Measurements from ENCODE around the gene IVD.

IVD gene

GRCh38 chr15:40405501-40406381 is at the start of gene IVD:
Gene IVD, plus strand, starts transcription at chr15:40405795. Its CDS starts 33 bp downstream, at chr15:40405828.
- DNase-seq (ENCODE audit: low read depth), result peak; percentile 92

GRCh38 chr15:40355976-40356585 is 49.5 kb upstream of the IVD start:
- no peak for DNase-seq (ENCODE audit: low read depth)

GRCh38 chr15:40357246-40357645 is 48.3 kb upstream of the IVD start:
- no peak for DNase-seq (ENCODE audit: low read depth)

GRCh38 chr15:40357723-40358470 is 47.7 kb upstream of the IVD start, which contains the start of gene DISP2:
Gene DISP2, plus strand, starts transcription at chr15:40358219. Its CDS starts 103 bp downstream, at chr15:40358322.
- DNase-seq (ENCODE audit: low read depth), result no peak

GRCh38 chr15:40358471-40359353 is 46.9 kb upstream of the IVD start:
- DNase-seq (ENCODE audit: low read depth), result no peak

GRCh38 chr15:40360015-40360414 is 45.6 kb upstream of the IVD start:
- DNase-seq (ENCODE audit: low read depth), result no peak

- DNase-seq (ENCODE audit: low read depth), result no peak
These were observed 44.0 kb upstream of the IVD start for GRCh38 chr15:40361640-40362039.

GRCh38 chr15:40363611-40364010 is 42.0 kb upstream of the IVD start:
- no peak for DNase-seq (ENCODE audit: low read depth)

GRCh38 chr15:40364251-40364650 is 41.3 kb upstream of the IVD start:
- no peak for DNase-seq (ENCODE audit: low read depth)

- no peak for DNase-seq (ENCODE audit: low read depth)
These were observed 40.6 kb upstream of the IVD start for GRCh38 chr15:40365016-40365415.

- DNase-seq (ENCODE audit: low read depth), result no peak
These were observed 39.8 kb upstream of the IVD start for GRCh38 chr15:40365624-40366456.

- no peak for DNase-seq (ENCODE audit: low read depth)
These were observed 38.9 kb upstream of the IVD start for GRCh38 chr15:40366457-40367370.

- no peak for DNase-seq (ENCODE audit: low read depth)
These were observed 38.3 kb upstream of the IVD start for GRCh38 chr15:40367371-40367685.

- peak; percentile 65 for DNase-seq (ENCODE audit: low read depth)
These were observed 37.6 kb upstream of the IVD start for GRCh38 chr15:40367686-40368611.

- DNase-seq (ENCODE audit: low read depth), result no peak
These were observed 36.7 kb upstream of the IVD start for GRCh38 chr15:40368719-40369473.

GRCh38 chr15:40369474-40369869 is 36.1 kb upstream of the IVD start:
- DNase-seq (ENCODE audit: low read depth), result no peak

- DNase-seq (ENCODE audit: low read depth), result no peak
These were observed 35.6 kb upstream of the IVD start for GRCh38 chr15:40369971-40370370.

GRCh38 chr15:40372981-40373380 is 32.6 kb upstream of the IVD start:
- DNase-seq (ENCODE audit: low read depth), result no peak

Data from GM04504 (cell line).